ENCODE results near the gene RPL39L.
"Not testable (repeated sequence)": the region's sequence is repeated elsewhere in the genome, so short reads cannot be mapped to it uniquely, and the experiment has no call there.

The RPL39L gene

GRCh38 chr3:187139126-187139894 lies at the start of gene RPL39L:
Gene RPL39L, minus strand, starts transcription at chr3:187139496. Its CDS starts 18,196 bp downstream, at chr3:187121300.
- FAIRE-seq, result no peak

DNA sequence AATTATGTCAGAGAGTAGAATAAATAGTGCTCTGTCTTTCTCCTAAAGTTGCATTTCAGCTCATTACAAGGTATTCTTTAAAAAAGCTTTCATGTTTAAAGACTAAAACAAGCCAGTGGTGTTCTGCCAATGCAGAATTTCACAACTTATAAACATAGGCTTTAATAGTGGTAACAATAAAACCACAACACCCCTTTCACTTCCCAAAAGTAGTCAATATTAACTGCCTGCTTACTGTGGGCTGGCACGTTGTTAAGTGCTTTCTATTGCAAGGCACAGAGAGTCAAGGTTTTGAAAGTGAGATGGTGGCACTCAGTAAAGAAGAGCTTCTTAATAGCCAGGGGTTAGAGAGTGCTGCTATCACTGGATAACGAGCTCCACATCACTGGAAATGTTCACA lies 49.6 kb upstream of the RPL39L start:
- FAIRE-seq, result no peak

DNA sequence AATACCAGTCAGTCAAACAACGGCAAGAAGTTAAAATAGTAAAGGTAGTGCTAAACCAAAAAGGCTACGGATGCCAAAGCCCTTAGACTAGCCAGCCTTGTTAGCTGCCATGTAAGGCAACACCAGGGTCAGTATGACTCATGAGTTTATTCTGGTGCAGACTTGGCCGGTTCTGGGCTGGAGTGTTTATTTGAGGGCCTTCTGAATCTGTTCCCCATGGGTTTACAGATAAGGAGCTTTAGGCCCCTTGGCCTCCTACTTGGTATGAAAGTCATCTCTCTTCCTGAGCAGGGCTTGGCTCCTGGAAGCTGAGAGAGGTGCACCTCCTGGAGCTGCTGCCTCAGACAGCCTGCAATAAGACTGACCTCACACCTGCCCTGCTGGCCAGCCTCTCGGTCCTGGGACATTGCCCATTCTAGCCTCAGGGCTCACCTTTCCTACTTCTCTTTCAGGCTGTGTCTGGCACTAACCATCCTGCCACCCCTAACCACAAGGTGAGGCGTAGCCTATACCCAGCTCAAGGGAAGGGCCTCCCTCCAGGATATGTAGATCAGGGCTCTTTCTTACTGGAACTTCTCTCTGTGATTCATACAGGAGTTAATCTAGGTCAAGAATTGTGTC lies 47.6 kb upstream of the RPL39L start:
- FAIRE-seq, result no peak

- no peak for FAIRE-seq
Observed at GRCh38 chr3:187186375-187186774, 47.1 kb upstream of the RPL39L start.

- FAIRE-seq, result no peak
Observed at GRCh38 chr3:187185759-187186158, 46.5 kb upstream of the RPL39L start.

DNA sequence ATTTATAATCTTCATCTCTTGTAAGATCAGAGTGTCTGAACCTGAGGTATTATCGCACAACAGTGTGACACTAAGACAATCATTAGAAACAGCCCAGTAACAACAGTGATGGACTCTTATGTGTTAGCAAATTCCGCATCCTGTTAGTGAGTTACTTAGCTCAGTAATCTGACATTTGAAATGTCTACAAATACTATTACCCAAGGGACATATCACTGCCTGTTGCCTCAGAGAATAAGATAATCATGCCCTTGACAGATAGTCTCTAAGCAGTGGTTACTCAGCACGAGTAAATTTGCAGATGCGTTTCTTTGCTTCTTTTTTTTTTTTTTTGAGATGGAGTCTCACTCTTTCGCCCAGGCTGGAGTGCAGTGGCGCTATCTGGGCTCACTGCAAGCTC lies 44.6 kb upstream of the RPL39L start:
- FAIRE-seq, result no peak

GRCh38 chr3:187183210-187183862 lies 44.0 kb upstream of the RPL39L start:
- no peak for FAIRE-seq

DNA sequence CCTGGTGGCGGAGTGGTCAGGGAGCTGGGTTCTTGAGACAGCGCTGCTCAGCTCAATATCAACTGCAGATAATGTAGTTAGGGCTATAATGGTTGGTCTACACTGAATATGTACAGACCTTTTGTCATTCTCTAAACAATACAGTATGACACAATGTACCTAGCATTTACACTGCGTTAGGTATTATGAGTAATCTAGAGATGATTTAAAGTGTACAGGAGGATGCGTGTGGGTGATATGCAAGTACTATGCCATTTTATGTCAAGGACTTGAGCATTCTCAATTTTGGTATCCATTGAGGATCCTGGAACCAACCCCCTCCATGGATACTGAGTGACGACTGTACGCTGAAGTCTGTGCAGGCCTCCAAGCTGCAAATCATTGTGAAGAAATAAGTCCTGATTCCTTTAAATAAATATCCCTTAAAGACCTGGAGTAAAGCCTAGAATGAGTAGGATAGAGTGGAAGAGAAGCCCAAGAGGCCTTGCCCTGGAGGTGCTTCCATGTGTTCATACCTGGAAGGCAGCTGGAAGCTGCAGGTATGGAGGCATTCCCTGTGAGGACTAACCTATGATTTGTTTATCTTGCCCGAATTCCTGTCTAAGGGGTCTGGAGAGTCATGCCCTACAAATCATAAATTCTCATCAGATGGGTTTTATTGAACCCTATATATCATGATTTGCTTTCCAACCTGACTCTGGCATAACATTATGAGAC lies 42.3 kb upstream of the RPL39L start:
- FAIRE-seq, result no peak

DNA sequence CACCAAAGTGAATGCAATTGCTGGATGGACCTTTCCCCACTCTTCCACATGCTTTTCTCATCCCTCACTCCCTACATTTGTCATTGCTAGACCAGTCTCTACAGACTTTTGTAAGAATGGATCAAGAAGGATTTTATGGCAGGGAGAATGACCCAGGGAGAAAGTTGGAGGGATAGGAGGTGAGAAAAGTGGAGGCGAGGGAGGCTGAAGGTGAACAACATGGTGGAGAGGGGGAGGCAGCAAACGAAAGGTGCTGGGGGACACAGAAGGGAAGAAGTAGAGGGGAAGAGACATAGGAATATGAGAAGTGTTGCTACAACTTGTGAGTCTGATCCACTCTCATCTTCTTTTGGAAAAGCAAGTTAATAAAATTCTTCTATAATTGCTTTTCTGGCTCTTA lies 33.6 kb upstream of the RPL39L start:
- FAIRE-seq, result no peak

GRCh38 chr3:187170911-187171310 lies 31.6 kb upstream of the RPL39L start:
- not testable (repeated sequence) for FAIRE-seq

DNA sequence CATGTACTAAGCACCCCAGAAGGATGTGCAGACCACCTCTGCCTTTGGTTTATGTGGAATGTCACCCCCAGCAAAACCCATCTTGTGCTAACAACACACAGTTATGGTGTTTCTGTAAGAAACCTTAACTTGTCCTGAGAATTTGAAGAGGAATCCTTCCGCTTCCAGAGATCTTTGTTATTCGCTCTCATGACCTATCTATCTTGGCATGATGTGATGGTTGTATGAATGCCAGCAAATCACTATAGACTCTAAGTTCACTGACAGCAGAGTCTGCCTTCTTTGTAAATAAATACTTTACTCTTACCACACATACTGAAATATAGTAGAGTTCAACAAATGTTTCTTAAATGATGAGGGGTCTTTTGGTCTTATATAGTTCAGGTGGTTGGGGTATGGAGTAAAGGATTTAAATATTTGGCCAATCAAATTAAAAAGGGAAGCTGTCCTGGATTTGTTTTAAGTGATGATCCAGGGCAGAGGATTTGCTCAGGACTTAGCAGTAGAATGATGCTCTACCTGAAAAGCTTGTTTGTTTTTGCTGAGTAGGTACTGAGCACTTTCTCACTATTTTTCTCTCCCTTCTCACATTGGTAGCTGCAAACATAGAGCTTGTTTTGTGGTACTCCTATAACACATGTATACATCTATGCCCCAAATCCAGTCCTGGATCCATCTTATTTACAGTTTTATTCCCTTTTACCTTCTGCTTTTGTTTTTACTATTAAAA lies 30.1 kb upstream of the RPL39L start:
- no peak for FAIRE-seq

GRCh38 chr3:187167777-187168176 lies 28.5 kb upstream of the RPL39L start:
- FAIRE-seq, result no peak

DNA sequence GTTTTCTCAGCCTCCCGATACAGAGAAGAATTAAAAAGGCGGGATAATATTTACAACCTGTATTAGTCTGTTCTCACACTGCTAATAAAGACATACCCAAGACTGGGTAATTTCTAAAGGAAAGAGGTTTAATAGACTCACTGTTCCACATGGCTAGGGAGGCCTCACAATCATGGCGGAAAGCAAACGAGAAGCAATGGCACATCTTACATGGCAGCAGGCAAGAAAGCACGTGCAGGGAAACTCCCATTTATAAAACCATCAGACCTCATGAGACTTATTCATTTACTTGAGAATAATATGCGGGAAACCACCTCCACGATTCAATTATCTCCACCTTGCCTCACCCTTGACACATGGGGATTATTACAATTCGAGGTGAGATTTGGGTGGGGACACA lies 27.5 kb upstream of the RPL39L start:
- no peak for FAIRE-seq

DNA sequence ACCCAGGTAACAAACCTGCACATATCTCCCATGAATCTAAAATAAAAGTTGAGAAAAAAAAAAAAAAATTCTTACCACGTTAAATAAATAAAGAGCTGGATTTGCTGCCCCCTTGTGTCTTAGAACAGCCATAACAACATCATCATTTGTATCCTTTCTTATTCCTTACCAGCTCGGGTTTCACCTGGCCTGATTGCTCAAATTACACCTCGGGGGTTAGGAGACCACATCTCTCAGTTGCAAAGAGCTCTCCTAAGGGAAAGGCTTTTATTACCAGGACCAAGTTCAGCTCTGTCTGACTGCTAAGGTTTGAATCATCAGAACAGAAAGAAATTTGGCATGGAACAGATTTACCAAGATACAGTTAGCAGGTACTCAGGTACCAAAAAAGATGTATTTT lies 25.8 kb upstream of the RPL39L start:
- FAIRE-seq, result no peak

- no peak for FAIRE-seq
Observed at GRCh38 chr3:187162265-187162953, 23.1 kb upstream of the RPL39L start.

DNA sequence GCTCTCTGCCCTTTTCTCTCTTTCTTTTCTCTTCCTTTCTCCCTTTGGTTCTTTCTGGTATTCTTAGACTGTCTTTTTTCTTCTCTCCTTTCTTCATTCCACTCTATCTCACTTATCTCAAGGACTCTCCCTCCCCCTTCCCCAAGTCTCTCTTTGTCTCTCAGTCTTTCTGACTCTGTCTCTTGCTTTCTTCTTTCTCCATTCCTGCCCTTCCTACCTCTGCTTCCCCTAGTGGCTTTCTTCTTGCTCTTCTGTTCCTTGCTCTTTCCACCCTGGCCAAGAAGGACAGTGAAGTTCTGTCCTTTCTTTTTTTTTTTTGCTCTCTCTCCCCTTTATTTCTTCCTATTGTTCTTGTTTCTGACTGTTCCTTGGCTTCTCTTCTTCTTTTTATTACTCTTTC lies 22.3 kb upstream of the RPL39L start:
- FAIRE-seq, result no peak

DNA sequence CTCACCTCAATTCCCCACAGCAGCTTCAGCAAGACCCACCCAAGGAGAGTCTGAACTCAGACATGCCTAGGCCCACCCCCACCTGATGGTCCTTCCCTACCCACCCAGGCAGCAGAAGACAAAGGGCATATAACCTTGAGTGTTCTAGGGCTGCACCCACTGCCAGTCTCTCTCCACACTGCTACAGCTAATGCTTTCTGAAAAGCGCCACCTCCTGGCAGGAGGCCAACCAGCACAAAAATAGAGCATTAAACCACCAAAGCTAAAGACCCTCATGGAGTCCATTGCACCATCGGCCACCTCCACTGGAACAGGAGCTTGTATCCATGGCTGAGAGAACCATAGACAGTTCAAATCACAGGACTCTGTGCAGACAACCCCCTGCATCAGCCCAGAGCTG lies 11.3 kb upstream of the RPL39L start:
- no peak for FAIRE-seq

DNA sequence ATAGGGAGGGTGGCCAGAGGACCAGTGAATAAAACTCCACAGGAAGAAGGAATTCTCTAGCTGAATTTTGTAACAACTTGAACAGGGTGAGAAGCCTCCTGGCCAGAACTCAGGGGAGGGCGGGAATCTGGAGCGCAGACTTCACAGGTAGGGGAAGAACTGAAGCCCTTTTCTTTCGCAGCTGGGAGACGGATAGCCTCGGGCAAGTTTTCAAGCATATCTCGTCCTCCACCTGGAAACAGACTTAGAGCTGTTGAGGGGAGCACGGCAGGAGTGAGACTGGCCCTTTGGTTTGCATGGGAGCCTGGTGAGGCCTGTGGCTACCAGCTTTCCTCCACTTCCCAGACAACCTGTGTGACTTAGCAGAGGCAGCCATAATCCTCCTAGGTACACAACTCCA lies 10.9 kb upstream of the RPL39L start:
- FAIRE-seq, result no peak

DNA sequence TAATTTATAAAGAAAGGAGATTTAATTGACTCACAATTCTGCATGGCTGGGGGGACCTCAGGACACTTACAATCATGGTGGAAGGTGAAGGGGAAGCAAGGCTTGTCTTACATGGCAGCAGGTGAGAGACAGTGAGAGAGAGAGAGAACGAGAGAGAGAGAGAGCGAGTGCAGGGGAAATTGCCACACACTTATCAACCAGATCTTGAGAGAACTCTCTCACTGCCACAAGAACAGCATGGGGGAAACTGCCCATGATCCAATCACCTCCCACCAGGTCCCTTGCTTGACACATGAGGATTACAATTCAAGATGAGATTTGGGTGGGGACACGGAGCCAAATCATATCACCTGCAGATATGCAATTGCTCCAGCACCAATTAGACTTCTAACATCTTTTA lies 7.1 kb upstream of the RPL39L start:
- no peak for FAIRE-seq

DNA sequence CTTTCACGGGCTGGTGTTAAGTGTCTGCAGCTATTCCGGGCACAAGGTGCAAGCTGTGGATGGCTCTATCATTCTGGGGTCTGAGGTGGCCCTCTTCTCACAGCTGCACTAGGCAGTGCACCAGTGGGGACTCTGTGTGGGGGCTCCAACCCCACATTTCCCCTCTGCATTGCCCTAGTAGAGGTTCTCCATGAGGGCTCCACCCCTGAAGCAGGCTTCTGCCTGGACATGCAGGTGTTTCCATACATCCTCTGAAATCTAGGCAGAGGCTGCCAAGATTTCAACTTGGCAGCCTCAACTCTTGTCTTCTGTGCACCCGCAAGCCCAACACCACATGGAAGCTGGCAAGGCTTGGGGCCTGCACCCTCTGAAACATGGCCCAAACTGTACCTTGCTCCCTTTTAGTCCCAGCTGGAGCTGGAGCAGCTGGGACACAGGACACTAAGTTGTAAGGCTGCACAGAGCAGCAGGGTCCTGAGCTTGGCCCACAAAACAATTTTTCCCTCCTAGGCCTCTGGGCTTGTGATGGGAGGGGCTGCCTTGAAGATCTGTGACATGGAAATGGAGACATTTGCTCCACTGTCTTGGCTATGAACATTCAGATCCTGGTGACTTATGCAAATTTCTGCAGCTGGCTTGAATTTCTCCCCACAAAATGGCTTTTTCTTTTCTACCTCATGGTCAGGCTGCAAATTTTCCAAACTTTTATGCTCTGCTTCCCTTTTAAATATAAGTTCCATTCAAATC lies 6.0 kb upstream of the RPL39L start:
- FAIRE-seq, result no peak

DNA sequence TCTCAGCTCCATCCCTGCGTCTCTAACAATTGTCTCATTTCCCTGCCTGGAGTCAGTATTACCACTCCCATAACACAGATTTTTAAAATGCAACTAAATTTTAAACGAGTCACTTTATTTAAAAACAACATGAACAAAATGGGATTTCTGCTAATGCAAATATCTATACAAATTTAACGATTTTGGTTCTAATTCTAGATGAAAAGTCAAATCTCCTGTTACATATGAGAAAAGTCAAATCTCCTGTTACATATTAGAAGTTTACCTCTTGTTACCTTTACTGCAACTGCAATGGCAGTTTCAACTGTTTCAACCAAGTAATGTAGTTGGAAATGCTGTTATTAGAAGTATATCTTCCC lies 578 bp upstream of the RPL39L start:
- FAIRE-seq, result no peak

- no peak for FAIRE-seq
Observed at GRCh38 chr3:187136936-187137335, 2.4 kb downstream of the RPL39L start.

All from TTC549 (cell line).